NCI-H460 (cell line): ENCODE measurements around the gene ERG. TPM values are rescaled to one million over a fixed set of nuclear protein-coding genes. Genes with fewer than 3 reads are reported as not detected.

ENCODE experiments used
- DNase-seq: peaks from one replicate; pipeline ENCODE4 v3.0.0-alpha.2; 2016; ENCODE audit warnings: low read depth; ENCODE audit errors: extremely low read depth
- small RNA-seq, 2 experiments: library from RNA; depleted of rRNA; stranded (forward); fragments of <200 nt; gene quantifications; one replicate each; pipeline ENCODE3, GENCODE V24; 2014
- total RNA-seq: library from RNA; depleted of rRNA; stranded (reverse); fragments of >200 nt; shearing (Covaris generic); gene quantifications from 2 replicates; pipeline ENCODE4 v1.2.3, GENCODE V29; 2014; rRNA removed

Gene ERG
- total RNA-seq, 1 experiment from 2014 or later = not detected

- DNase-seq = no peak
Measured at GRCh38 chr21:38349111-38349746, 149.0 kb downstream of the ERG start.

GRCh38 chr21:38346286-38346685 lies 152.0 kb downstream of the ERG start:
- DNase-seq = no peak

GRCh38 chr21:38343691-38344090 lies 154.6 kb downstream of the ERG start:
- no peak for DNase-seq

- no peak for DNase-seq
Measured at GRCh38 chr21:38342739-38343138, 155.5 kb downstream of the ERG start.

GRCh38 chr21:38341546-38342012 lies 156.7 kb downstream of the ERG start:
- no peak for DNase-seq

GRCh38 chr21:38340131-38340530 lies 158.1 kb downstream of the ERG start:
- DNase-seq = no peak

- no peak for DNase-seq
Measured at GRCh38 chr21:38337793-38338192, 160.5 kb downstream of the ERG start.

- no peak for DNase-seq
Measured at GRCh38 chr21:38334866-38335265, 163.4 kb downstream of the ERG start.

- no peak for DNase-seq
Measured at GRCh38 chr21:38333301-38334272, 164.7 kb downstream of the ERG start.

- DNase-seq = no peak
Measured at GRCh38 chr21:38330666-38331065, 167.6 kb downstream of the ERG start.

Small RNA genes within 50 kb of the gene (small RNA-seq; reads per million reads assigned to genes)
- 0 reads per million in 2 experiments for gene SNRPGP13

Other genes with a start within 250 kb of the ERG start
- gene KCNJ15, start 241.5 kb downstream of the ERG start, total RNA-seq = not detected in 2 replicates